B cell (primary cell): Measurements from ENCODE around the gene HABP4.

Experiments
- CTCF ChIP-seq: fragments of 200-600 bp; IDR thresholded peaks from one replicate; pipeline ENCODE4 v1.8.0; 2022; ENCODE audit warnings: antibody characterized with exemption, mild to moderate bottlenecking
- EZH2 ChIP-seq: IDR thresholded peaks from 2 replicates; pipeline ENCODE4 v1.6.1; 2012; ENCODE audit warnings: borderline replicate concordance, low read depth, mild to moderate bottlenecking, moderate library complexity, low read length; ENCODE audit not compliant: insufficient read depth, poor library complexity, severe bottlenecking

GRCh38 chr9:96430377-96430776, 19.6 kb upstream of the HABP4 start:
- TF ChIP-seq CTCF (no peak), EZH2 (no peak)
